MV-4-11 (cell line): ENCODE measurements around the gene TSPAN11.

ENCODE experiments used
- DNase-seq: peaks from one replicate; lab custom pipeline; 2025; lab: John Stamatoyannopoulos, UW

Gene TSPAN11

GRCh38 chr12:30959778-30960177, 33.2 kb downstream of the TSPAN11 start:
- no peak for DNase-seq

DNA sequence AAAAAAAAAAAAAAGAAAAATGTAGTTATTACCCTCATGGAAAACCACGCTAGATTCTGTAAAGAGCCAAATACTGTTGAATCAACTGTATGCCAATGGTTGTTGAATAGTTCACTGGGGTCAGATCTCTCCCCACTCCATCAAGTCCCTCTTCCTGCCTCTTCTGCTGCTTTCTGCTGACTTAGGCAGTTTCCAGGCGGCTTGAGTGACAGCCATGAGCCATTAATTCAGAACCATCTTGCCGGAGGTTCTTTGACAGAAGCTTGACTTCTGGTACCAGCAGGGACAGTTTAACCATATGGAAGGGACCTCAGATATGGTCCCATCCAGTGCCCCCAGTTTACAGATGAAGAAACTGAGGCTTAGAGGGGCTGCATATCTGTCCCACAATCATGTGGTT, 34.5 kb downstream of the TSPAN11 start:
- DNase-seq = no peak

DNA sequence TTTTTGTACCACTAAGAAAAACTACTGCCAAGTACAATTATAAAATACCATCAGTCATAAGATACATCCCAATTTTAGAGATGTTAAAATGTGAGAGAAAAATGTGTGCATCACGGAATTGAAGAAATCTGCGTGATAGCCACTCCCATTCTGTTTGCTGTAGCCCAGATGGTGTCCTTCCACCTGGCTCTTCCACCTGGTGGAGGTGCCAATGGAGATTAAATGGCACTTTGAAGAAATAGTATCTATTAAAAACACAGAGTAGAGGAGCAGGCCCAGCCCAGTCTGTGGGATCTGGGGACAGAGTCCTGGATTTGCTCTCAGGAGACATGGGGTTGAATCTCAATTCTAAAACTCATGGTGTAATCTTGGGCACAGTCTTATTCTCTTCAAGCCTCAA, 35.5 kb downstream of the TSPAN11 start:
- DNase-seq = no peak

DNA sequence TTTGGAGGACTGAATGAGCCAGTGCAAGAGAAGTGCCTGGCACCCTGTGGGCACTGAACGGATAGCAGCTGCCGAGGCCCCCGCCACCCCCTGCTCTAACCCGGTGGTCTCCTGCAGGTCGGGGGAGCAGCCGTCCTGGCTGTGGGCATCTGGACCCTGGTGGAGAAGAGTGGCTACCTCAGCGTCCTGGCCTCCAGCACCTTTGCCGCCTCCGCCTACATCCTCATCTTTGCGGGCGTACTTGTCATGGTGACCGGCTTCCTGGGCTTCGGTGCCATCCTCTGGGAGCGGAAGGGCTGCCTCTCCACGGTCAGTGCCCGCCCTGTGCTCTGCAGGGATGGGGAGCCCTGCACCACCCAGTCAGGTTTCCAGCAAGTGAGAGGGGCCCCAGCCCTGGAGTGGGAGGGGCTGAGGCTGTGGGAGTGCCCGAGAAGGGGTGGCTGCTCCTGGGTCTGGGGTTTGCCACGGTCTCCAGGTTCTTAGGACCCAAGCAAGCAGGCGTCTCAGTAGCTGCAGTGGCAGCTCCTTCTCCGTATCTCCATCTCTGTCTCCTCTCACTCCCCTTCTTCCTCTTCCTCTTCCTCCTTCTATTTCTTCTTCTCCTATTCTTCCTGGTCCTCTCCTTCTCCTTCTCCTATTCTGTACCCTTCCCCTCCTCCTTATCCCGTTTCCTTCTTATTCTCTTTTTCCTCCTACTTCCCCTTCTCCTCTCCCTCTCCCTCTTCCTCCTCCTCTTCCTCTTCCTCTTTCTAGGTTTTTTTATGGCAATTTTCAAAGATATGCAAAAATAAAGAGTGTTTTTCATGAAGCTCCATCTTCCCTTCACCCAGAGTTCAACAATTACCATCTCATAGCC, 37.4 kb downstream of the TSPAN11 start:
- DNase-seq = no peak

DNA sequence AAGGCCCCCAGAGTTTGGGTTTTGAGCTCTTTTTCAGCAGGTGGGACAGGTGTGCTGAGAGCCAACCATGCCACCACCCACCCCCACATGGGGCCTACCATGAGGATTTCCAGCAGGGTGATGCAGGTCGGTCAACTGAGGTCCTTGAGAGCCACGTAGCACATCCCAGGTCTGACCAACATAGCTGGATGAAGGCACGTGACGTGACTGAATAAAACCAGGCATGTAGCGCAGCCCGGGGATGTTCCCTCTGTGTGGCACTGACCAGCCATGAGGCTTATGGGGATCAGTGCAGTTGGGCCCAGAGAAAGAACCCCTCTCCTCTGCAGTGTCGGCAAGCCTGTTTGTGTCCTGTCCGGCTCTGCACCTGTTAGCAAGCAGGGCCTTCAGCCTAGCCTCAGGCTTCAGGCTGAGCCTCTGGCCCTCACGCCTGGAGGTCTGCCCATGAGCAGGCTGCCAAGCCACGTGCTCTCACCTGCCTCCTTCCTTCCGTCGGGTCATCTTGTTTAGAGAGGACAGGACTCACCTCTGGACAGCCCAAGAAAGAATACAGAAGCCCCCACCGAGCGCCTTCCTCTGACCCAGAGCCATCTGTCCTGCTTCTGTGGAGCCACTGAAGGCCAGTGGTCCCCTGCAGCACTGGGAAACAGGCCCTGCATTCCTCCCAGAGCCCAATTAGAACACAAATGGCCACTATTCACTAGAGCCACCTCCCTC, 38.5 kb downstream of the TSPAN11 start:
- no peak for DNase-seq

GRCh38 chr12:30965613-30965985, 39.1 kb downstream of the TSPAN11 start:
- DNase-seq = no peak

GRCh38 chr12:30967026-30967425, 40.5 kb downstream of the TSPAN11 start:
- no peak for DNase-seq

GRCh38 chr12:30968211-30968610, 41.7 kb downstream of the TSPAN11 start:
- no peak for DNase-seq

DNA sequence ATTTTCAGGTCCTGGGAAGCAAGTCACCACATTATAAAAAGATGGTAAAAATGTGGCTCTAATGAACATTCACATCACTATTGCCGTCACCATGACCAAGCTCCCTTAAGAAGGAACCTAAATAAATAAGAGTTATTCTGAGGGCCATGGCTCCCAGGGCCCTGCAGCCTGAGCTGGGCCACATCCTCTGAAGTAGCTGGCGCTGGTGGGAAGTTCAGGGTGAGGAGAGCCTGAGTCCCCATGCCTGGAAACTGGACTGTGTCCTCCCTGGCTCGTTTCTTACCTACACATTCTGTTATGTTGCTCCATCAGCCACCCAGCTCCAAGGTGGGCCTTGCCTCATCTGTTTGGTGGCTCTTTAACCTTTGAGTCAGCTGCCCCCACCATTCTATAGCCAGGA, 42.5 kb downstream of the TSPAN11 start:
- no peak for DNase-seq

DNA sequence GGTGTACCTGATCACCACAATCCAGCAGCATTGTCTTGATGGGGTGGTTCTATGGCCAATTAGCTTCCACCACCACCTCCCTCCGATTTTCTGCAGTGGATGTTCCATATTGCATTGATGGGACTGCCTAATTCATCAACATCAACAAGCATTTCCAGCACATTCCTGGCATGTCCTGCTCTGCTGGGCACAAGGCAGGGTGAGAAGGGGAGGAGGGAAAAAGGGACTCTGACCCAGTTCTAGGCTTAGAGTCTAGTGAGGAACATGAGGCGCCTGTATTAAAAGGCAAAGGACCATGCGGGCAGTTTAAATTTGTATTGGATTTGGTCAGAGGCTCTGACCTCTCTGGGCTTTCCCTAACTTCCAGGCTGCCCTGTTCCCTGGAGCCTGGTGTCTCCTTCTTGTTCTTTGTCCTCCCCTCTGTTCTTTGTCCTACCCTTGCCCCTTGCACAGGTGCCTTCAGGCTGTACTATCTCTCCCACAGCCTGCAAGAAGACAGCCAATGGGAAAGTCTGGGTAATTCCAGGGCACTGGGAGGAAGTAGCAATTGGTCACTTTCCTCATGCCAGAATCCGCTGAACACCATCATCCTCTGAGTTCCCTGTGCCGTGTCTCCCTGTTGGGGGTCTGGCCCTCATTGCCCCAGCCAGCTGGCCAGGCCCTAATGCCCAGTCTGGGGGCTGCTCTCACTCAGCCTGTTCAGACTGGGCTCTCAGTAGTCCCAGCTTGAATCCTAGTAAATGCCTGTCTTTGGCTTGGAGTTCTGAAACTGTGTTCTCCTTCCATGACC, 43.3 kb downstream of the TSPAN11 start:
- no peak for DNase-seq

DNA sequence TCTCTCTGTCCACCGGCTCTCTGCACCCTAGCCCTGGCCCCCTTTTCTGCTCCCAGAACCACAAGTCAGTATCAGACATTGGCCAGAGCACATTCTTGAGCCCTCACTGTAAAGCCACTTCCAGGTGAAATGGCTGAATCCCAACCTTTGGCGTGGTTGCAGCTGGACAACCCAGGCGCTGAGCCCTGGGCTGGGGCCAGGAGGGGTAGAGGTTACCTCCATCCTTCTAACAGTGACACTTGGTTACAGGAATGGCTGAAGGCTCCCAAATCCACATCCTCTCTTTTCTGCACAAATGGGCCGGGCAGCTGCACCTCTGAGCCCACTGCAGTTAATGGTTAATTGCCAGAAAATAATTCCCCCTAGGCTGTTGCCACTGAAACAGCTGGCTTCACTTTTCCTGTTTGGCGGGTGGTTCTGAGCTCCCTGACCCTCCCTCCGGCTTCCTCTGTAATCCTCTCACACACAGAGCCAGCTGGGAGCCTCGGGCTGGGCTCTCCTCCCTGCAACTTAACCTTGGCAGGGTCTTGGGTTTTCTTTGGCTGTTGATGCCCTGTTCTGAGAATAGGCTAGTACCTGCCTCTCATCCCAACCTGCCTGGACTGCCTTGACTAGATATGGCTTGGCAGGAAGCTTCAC, 44.1 kb downstream of the TSPAN11 start:
- no peak for DNase-seq

DNA sequence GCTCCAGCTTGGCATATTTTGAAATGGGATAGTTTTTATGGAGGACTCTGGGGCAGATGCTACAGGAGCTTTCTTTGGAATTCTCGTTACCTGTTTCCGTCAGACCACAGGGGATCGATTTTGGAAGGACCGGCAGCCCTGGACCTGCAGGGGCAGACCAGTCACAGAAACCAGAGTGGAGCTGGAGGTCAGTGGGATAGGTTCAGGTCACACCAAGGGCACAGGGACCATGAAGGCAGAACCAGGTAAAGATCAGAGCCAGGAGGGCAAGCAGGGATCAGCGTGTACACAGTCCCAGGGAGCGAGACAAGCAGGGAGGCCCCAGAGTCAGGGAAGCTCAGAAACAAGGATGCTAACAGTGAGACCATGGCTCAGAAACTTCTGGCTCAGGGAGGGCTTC, 45.5 kb downstream of the TSPAN11 start:
- DNase-seq = no peak

DNA sequence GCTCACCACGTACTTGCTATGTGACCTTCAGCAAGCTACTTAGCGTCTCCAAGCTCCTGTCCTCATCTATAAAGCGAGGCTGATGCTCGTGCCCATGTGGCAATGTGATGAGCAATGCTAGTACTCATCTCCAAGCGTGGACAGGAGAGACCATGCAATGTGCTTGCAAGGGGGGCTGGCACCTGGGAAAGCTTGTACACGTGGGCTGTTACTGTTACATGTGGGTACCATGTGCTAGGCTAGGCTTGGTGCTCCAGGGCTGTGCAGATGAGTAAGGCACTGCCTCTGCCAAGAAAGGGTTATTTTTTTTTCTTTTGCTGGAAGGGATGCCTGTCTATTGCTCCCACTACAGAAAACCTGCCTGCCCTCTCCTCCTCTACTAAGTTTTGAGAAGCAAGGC, 46.6 kb downstream of the TSPAN11 start:
- no peak for DNase-seq

- DNase-seq = no peak
Observed at GRCh38 chr12:30973830-30974229, 47.3 kb downstream of the TSPAN11 start.

DNA sequence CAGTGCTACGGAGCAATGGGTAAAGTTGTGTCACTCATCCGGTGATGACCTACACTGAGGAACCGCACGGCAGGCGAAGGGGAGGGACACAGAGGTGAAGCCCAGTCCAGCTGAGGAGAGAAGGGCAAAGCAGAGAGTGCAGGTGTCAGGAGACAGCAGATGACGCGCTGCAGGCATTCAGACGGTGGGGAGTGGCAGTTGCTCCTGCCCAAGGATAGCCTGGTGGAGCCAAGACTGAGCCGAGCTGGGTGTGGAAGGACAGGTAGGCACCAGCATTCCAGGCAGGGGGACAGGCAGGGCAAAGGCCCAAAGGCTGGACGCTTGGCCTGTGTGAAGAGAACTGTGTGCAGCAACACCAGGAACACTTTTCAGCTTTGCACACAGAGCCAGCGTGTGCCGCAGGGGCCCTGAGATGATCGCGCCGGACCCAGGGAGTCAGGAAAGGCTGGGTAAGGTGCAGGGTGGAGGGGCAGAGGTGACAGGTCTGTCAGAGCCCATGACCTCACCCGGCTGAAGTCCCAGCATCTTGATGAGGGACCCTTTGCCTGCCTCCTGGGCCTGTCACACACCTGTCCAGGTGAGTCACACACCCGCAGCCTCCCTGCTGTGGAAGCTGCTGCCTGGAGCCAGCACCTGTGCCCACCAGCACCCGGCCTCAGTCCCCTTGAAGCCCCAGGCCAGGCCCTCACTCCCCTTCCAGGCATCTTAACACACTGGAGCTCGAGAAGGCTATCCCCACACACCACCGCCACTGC, 48.4 kb downstream of the TSPAN11 start:
- no peak for DNase-seq

DNA sequence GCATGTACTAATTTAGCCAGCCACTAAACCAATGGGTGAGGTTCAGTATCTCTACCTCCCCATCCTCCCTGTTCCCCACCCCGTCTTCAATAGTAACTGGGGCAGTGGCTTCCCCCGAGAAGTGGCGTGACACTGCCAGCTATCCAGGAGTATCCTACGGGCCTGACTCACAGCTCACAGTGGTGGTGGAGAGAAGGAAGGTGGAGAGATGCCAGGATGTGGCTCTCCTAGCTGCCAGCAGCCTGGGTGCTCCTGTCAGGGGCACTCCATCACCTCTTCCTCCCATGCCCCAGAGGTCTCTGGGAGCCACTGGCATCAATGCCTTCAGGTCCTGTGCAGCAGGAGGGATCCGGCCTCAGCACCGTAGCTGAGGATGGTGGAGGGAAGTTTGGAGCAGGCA, 49.0 kb downstream of the TSPAN11 start:
- no peak for DNase-seq

GRCh38 chr12:30976206-30976605, 49.7 kb downstream of the TSPAN11 start:
- no peak for DNase-seq

DNA sequence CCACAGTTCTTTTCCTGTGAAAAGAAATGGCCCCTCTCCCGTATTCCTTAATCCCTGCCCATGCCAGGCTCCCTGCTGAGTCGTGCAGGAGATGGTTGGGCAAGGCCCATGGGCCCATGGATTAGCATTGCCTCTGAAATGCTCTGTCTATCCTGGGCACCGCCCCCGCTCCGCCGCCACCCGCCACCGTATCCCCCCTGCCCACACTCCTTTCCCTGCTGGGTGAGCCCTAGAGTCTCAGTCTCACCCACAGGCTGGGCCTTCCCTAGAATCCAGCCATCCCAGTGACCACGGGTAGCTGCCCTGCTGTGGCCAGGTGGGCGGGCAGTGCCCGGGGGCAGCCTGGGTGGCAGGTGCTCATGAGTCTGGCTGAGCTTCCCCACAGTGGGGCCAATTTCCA, 50.6 kb downstream of the TSPAN11 start:
- DNase-seq = no peak

- DNase-seq = no peak
Observed at GRCh38 chr12:30977537-30978349, 51.2 kb downstream of the TSPAN11 start.

- DNase-seq = no peak
Observed at GRCh38 chr12:30978639-30979038, 52.1 kb downstream of the TSPAN11 start.
